ENCODE measurements around the gene SCN11A.

DNA sequence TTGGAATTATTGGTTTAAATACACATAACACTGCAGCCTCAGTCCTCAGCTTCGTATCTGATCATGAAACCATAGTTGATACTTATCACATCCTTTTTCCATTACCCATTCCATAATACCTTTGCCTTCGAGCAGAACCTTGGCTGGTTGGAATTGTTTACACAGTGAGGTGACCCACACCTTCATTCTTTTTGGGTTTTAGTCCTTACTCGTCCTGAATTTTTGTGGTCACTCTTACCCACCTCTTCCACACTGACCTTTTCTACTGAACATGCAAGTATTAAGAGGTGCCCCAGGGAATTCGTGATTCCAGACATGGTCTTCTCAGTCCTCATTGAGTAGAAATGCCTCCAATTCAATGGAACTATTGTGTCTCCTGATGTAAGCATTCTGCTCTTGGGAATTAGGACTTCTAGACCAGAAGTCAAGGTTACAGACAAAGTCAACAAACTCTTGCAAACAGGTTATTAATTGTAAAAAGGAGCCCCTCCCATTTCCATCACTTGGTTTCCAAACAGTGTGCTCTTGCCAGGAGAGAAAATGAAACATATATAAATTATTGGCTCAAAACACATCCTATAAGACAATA, 37.7 kb downstream of the SCN11A start:
- TF ChIP-seq ZNF274 (IDR thresholded peaks at IDR 0.05; ENCODE audit: low read depth, low read length) (no peak), YY1 (IDR thresholded peaks at IDR 0.05; ENCODE audit: insufficient read depth, insufficient read length) (no peak)
